GM12865 (cell line): ENCODE results near the gene SLC7A6OS.

ENCODE experiments used
- DNase-seq: peaks from one replicate; pipeline ENCODE4 v3.0.0; 2010; ENCODE audit warnings: low read depth
- H3K4me3 ChIP-seq: 2 replicates; pipeline ENCODE4 v1.5.1; 2011; ENCODE audit warnings: mild to moderate bottlenecking, low read depth, low read length, control low read depth
- CTCF ChIP-seq: IDR thresholded peaks from 2 replicates; pipeline ENCODE4 v1.5.1; 2011; ENCODE audit warnings: low read length, control low read depth, low read depth, inconsistent platforms; ENCODE audit not compliant: insufficient read depth; ENCODE audit errors: missing control alignments

The SLC7A6OS gene

GRCh38 chr16:68356249-68356918 is 45.6 kb upstream of the SLC7A6OS start:
- DNase-seq = peak; percentile 93
- TF ChIP-seq CTCF = no peak
- H3K4me3 ChIP-seq = no peak overlapping the region

- no peak for TF ChIP-seq CTCF
- no peak overlapping the region for H3K4me3 ChIP-seq
- DNase-seq = peak; percentile 33
Observed at GRCh38 chr16:68355447-68356248, 44.9 kb upstream of the SLC7A6OS start.

GRCh38 chr16:68354816-68355215 is 44.1 kb upstream of the SLC7A6OS start:
- DNase-seq = no peak
- no peak overlapping the region for H3K4me3 ChIP-seq
- no peak for TF ChIP-seq CTCF

GRCh38 chr16:68353366-68353765 is 42.6 kb upstream of the SLC7A6OS start:
- no peak for DNase-seq
- TF ChIP-seq CTCF = no peak
- no peak overlapping the region for H3K4me3 ChIP-seq

GRCh38 chr16:68351991-68352431 is 41.3 kb upstream of the SLC7A6OS start:
- no peak for TF ChIP-seq CTCF
- DNase-seq = no peak
- H3K4me3 ChIP-seq = no peak overlapping the region

GRCh38 chr16:68351463-68351862 is 40.7 kb upstream of the SLC7A6OS start:
- no peak for TF ChIP-seq CTCF
- DNase-seq = no peak
- H3K4me3 ChIP-seq = no peak overlapping the region

GRCh38 chr16:68350813-68351350 is 40.1 kb upstream of the SLC7A6OS start:
- no peak for DNase-seq
- no peak for TF ChIP-seq CTCF
- no peak overlapping the region for H3K4me3 ChIP-seq
